Hepatocyte (in vitro differentiated cells): Measurements from ENCODE around the gene SLC25A45.

ENCODE experiments used
- EZH2 ChIP-seq: fragments of 200-600 bp; sonication (generic); IDR thresholded peaks from 2 replicates; pipeline ENCODE4 v1.6.1; 2016; ENCODE audit warnings: antibody characterized with exemption, mild to moderate bottlenecking, borderline replicate concordance
- EZH2phosphoT487 ChIP-seq: fragments of 200-600 bp; sonication (generic); IDR thresholded peaks from one replicate; pipeline ENCODE4 v1.6.1; 2018; ENCODE audit warnings: antibody characterized with exemption, mild to moderate bottlenecking, low read depth, moderate library complexity; ENCODE audit not compliant: unreplicated experiment, severe bottlenecking
- TF ChIP-seq, protein P1 (sequence below): fragments of 200-600 bp; sonication (generic); IDR thresholded peaks from 2 replicates; pipeline ENCODE4 v1.5.1; 2016; ENCODE audit warnings: antibody characterized with exemption, mild to moderate bottlenecking; ENCODE audit not compliant: poor library complexity

DNA sequence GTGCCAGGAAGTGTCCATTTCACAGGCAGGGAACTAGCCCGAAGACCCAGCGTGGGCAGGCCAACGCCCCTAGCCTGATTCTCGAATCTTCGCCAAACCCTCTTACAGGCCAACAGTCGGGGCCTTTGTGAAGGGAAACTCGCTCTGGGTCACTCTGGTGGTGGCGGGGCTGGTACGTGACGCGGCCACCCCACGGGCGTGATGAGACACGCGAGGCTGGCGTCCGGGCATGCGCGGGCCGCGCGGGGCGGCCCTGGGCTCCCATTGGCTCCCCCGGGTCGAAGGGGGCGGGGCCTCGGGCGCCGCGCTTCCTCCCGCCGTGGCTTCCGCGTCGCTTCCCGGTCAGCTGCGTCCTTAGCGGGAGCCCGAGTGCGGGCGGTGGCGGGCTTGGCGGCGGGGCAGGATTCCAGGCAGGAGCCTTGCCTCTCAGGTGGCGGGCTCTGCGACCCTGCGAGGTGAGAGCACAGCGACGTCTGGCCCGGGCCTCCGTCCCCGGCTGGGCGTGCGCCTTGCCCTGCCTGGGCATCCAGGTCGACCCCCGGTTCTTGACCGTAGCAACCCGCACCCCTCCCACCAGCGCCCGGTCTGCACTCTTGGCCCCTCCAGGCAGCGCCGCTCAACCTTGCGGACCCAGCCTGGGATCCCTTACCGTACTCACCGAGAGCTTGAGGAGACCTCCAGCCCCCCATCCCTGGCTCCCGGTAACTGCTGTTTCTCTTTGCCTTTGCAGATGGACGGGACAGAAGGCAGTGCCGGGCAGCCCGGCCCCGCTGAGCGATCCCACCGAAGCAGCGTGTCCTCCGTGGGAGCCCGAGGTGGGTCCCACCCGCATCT is 4.1 kb upstream of the SLC25A45 start, which contains the start of gene FRMD8:
- TF ChIP-seq, protein P1, sequence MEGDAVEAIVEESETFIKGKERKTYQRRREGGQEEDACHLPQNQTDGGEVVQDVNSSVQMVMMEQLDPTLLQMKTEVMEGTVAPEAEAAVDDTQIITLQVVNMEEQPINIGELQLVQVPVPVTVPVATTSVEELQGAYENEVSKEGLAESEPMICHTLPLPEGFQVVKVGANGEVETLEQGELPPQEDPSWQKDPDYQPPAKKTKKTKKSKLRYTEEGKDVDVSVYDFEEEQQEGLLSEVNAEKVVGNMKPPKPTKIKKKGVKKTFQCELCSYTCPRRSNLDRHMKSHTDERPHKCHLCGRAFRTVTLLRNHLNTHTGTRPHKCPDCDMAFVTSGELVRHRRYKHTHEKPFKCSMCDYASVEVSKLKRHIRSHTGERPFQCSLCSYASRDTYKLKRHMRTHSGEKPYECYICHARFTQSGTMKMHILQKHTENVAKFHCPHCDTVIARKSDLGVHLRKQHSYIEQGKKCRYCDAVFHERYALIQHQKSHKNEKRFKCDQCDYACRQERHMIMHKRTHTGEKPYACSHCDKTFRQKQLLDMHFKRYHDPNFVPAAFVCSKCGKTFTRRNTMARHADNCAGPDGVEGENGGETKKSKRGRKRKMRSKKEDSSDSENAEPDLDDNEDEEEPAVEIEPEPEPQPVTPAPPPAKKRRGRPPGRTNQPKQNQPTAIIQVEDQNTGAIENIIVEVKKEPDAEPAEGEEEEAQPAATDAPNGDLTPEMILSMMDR = no peak
- no peak for TF ChIP-seq EZH2
- TF ChIP-seq EZH2phosphoT487 = no peak
